Measurements from ENCODE around the gene SEPTIN12.

DNA sequence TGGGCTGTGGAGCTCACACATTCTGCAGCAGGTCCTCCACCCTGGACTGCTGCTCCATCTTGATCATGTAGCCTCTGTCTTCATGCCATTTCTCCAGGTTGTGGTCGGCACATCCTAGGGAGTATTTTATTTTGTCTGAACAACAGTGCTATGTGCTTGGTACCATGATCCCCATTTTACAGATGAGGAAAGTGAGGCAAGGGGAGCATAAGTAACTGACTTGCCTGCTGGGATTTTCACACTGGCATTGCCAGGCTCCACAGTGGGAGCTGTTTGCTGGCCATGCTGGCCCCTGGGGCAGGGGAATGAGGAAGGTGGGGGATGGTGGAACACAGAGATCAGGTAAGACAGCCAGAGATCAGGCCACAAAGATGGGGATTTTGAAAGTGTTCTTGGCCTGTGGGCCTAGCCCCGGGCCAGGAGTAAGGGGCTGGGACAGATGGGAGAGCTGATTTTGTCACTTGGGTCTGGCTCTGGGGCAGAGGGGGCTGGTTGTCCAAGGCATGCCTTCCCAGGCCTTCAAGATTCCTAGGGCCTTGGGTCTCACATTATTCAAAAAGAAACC is 11.9 kb downstream of the SEPTIN12 start:
- no peak for TF ChIP-seq POLR2A (IDR thresholded peaks at IDR 0.05; ENCODE audit: low read depth, low read length)
- TF ChIP-seq, protein P1, sequence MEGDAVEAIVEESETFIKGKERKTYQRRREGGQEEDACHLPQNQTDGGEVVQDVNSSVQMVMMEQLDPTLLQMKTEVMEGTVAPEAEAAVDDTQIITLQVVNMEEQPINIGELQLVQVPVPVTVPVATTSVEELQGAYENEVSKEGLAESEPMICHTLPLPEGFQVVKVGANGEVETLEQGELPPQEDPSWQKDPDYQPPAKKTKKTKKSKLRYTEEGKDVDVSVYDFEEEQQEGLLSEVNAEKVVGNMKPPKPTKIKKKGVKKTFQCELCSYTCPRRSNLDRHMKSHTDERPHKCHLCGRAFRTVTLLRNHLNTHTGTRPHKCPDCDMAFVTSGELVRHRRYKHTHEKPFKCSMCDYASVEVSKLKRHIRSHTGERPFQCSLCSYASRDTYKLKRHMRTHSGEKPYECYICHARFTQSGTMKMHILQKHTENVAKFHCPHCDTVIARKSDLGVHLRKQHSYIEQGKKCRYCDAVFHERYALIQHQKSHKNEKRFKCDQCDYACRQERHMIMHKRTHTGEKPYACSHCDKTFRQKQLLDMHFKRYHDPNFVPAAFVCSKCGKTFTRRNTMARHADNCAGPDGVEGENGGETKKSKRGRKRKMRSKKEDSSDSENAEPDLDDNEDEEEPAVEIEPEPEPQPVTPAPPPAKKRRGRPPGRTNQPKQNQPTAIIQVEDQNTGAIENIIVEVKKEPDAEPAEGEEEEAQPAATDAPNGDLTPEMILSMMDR (IDR thresholded peaks at IDR 0.05; ENCODE audit: extremely low read depth in 1 of 2, insufficient read depth in 1 of 2, low read depth in 1 of 2, low read length in 2 of 2) = no peak
- TF ChIP-seq POLR2AphosphoS5 (IDR thresholded peaks at IDR 0.05; ENCODE audit: insufficient read depth, low read depth, low read length) = no peak

Measured in endothelial cell of umbilical vein (primary cell).